D721Med (cell line): ENCODE measurements around the gene GLI2.

ENCODE experiments used
- DNase-seq: peaks from one replicate; pipeline ENCODE4 v3.0.0; 2011; ENCODE audit warnings: low spot score; ENCODE audit not compliant: insufficient read length
- FAIRE-seq: peaks from 2 replicates; lab custom pipeline; 2011; peaks lifted over from hg19 to GRCh38; lab: Jason Lieb, UNC
- CTCF ChIP-seq: IDR thresholded peaks from 2 replicates; pipeline ENCODE4 v1.5.1; 2012; ENCODE audit warnings: mild to moderate bottlenecking, control low read depth; ENCODE audit not compliant: insufficient read depth; ENCODE audit errors: missing control alignments

Gene GLI2

GRCh38 chr2:120735746-120736170 is at the start of gene GLI2:
GLI2 (plus strand) TSS chr2:120735868; CDS start chr2:120797321, 61,453 bp downstream.
- DNase-seq (peak; percentile 61), FAIRE-seq (no peak)
- peak; percentile 64 for TF ChIP-seq CTCF

GRCh38 chr2:120685974-120686297 is 49.7 kb upstream of the GLI2 start:
- DNase-seq (no peak), FAIRE-seq (no peak)
- no peak for TF ChIP-seq CTCF

GRCh38 chr2:120686511-120687168 is 49.0 kb upstream of the GLI2 start:
- peak; percentile 31 for TF ChIP-seq CTCF
- no peak for FAIRE-seq
- DNase-seq = no peak

- no peak for TF ChIP-seq CTCF
- FAIRE-seq (no peak), DNase-seq (no peak)
Measured at GRCh38 chr2:120687210-120687609, 48.5 kb upstream of the GLI2 start.

GRCh38 chr2:120690521-120690920 is 45.1 kb upstream of the GLI2 start:
- FAIRE-seq = no peak
- no peak for TF ChIP-seq CTCF

GRCh38 chr2:120691410-120691809 is 44.3 kb upstream of the GLI2 start:
- DNase-seq (no peak), FAIRE-seq (no peak)
- no peak for TF ChIP-seq CTCF

More at GRCh38 chr2:120690521-120690920, 45.1 kb upstream of the GLI2 start:
- DNase-seq = no peak

GRCh38 chr2:120692691-120693090 is 43.0 kb upstream of the GLI2 start:
- DNase-seq (no peak), FAIRE-seq (no peak)
- no peak for TF ChIP-seq CTCF
